Caco-2 (cell line): ENCODE data around the gene GTF2F1. TPM values are rescaled to one million over a fixed set of nuclear protein-coding genes. Genes with fewer than 3 reads are reported as not detected.
A peak's percentile ranks its signal among the peaks of the same experiment; 100 is the strongest.

Experiments used
- BruUV-seq: library from RNA; stranded (reverse); fragments of 400-500 nt; replicated peaks from 2 replicates; lab custom pipeline; 2021; lab: Mats Ljungman, UMichigan
- CTCF ChIA-PET: fragments of 300-600 bp; sonication (Branson Sonifier 250); formaldehyde crosslinking; loops from one replicate; lab custom pipeline; 2022; ENCODE audit warnings: antibody characterized with exemption; lab: Charles Lee
- POLR2A ChIA-PET: fragments of 300-600 bp; sonication (Branson Sonifier 250); formaldehyde crosslinking; loops from one replicate; lab custom pipeline; 2022; ENCODE audit warnings: antibody characterized with exemption; lab: Charles Lee
- DNase-seq, 2 experiments: peaks; one replicate each; pipeline versions ENCODE4 v3.0.0 to v3.0.0-alpha.2; 2020 to 2022
- H3K27me3 ChIP-seq: replicated peaks from 2 replicates; pipeline ENCODE4 v1.6.0; 2011; ENCODE audit warnings: low read length; ENCODE audit not compliant: control insufficient read depth, insufficient read depth
- H3K36me3 ChIP-seq: 2 replicates; pipeline ENCODE4 v1.5.1; 2011; ENCODE audit warnings: low read length; ENCODE audit not compliant: control insufficient read depth, insufficient read depth
- H3K4me1 ChIP-seq: fragments of 250-450 bp; sonication (Bioruptor Pico); 2 replicates; pipeline ENCODE4 v1.5.1; 2020; ENCODE audit warnings: mild to moderate bottlenecking
- H3K4me3 ChIP-seq: 2 replicates; pipeline ENCODE4 v1.5.1; 2011; ENCODE audit warnings: low read depth, mild to moderate bottlenecking, control low read depth, low read length
- H3K9me3 ChIP-seq: fragments of 250-450 bp; sonication (Bioruptor Pico); 2 replicates; pipeline ENCODE4 v1.5.1; 2020; ENCODE audit warnings: mild to moderate bottlenecking, moderate library complexity
- H3K27ac Mint-ChIP-seq: one replicate; pipeline ENCODE4 v1.8.0; 2022; ENCODE audit warnings: mixed read lengths; ENCODE audit not compliant: unreplicated experiment
- H3K27me3 Mint-ChIP-seq: one replicate; pipeline ENCODE4 v1.8.0; 2022; ENCODE audit warnings: mixed read lengths; ENCODE audit not compliant: insufficient read depth, unreplicated experiment
- H3K36me3 Mint-ChIP-seq: one replicate; pipeline ENCODE4 v1.8.0; 2022; ENCODE audit warnings: mild to moderate bottlenecking, mixed read lengths; ENCODE audit not compliant: insufficient read depth, unreplicated experiment
- H3K4me1 Mint-ChIP-seq: one replicate; pipeline ENCODE4 v1.8.0; 2022; ENCODE audit warnings: low read depth, mixed read lengths; ENCODE audit not compliant: unreplicated experiment
- H3K4me3 Mint-ChIP-seq: one replicate; pipeline ENCODE4 v1.8.0; 2022; ENCODE audit warnings: mild to moderate bottlenecking, moderate library complexity, mixed read lengths; ENCODE audit not compliant: unreplicated experiment
- H3K9me3 Mint-ChIP-seq: one replicate; pipeline ENCODE4 v1.8.0; 2022; ENCODE audit warnings: mixed read lengths; ENCODE audit not compliant: unreplicated experiment
- CTCF ChIP-seq, 2 experiments: fragments of 200-600 bp in 1 of 2; IDR thresholded peaks; 1 replicate in 1 of 2; 2 replicates in 1 of 2; pipeline versions ENCODE4 v1.5.1 to v1.8.0; 2011 to 2022; ENCODE audit warnings: antibody characterized with exemption in 1 of 2, control low read depth in 1 of 2, inconsistent platforms in 1 of 2, low read depth in 1 of 2, low read length in 1 of 2, mild to moderate bottlenecking in 1 of 2, moderate library complexity in 1 of 2; ENCODE audit not compliant: insufficient read depth in 1 of 2, severe bottlenecking in 1 of 2, unreplicated experiment in 1 of 2
- intact Hi-C: fragments of 100-400 bp; cut with micrococcal nuclease; formaldehyde crosslinking; loops from one replicate; pipeline ENCODE4 v1.10.0; 2022; ENCODE audit not compliant: unreplicated experiment
- total RNA-seq: library from RNA; stranded (reverse); gene quantifications from 2 replicates; pipeline ENCODE4 v1.2.3, GENCODE V29; 2022

Gene GTF2F1
- total RNA-seq, 1 experiment from 2014 or later, result 77.4 TPM

GRCh38 chr19:6375411-6376010, 17.5 kb downstream of the GTF2F1 start, which contains the start of gene PSPN:
TSS of gene PSPN (minus strand) at chr19:6375933. CDS start at chr19:6375849, 84 bp downstream.
- BruUV-seq, result no TSS peak
- Histone ChIP-seq H3K36me3 (no peaks in the 10 kb centered on the region; the same call in 1 of the 2 replicates), H3K27me3 (no peaks in the 10 kb centered on the region), H3K4me1 (peaks cover 32% of the 10 kb centered on the region), H3K9me3 (no peaks in the 10 kb centered on the region), H3K4me3 (no peak within 1 kb of the TSS)
- H3K9me3 Mint-ChIP-seq, result no peaks in the 10 kb centered on the region
- peak within 1 kb of the TSS; percentile 76 for H3K27ac Mint-ChIP-seq
- H3K27me3 Mint-ChIP-seq, result no peaks in the 10 kb centered on the region
- intact Hi-C loops, result no loop called here
- H3K4me3 Mint-ChIP-seq, result peak within 1 kb of the TSS; percentile 37
- DNase-seq, result no peak
- ChIA-PET CTCF (interaction anchor here (0.5 kb wide), 1 partner anchor 114 kb away, joined by 4 read pairs; no protein-coding TSS in a partner anchor), POLR2A (interaction anchor here (0.6 kb wide), 1 partner anchor 27 kb away, joined by 3 read pairs; no protein-coding TSS in a partner anchor)
- TF ChIP-seq CTCF (IDR thresholded peaks at IDR 0.05; ENCODE audit: insufficient read depth in 1 of 2, low read depth in 1 of 2, low read length in 1 of 2, severe bottlenecking in 1 of 2, unreplicated experiment in 1 of 2), result no peak
- peaks cover 67% of the 10 kb centered on the region for H3K36me3 Mint-ChIP-seq
- H3K4me1 Mint-ChIP-seq, result peaks cover 6% of the 10 kb centered on the region

DNA sequence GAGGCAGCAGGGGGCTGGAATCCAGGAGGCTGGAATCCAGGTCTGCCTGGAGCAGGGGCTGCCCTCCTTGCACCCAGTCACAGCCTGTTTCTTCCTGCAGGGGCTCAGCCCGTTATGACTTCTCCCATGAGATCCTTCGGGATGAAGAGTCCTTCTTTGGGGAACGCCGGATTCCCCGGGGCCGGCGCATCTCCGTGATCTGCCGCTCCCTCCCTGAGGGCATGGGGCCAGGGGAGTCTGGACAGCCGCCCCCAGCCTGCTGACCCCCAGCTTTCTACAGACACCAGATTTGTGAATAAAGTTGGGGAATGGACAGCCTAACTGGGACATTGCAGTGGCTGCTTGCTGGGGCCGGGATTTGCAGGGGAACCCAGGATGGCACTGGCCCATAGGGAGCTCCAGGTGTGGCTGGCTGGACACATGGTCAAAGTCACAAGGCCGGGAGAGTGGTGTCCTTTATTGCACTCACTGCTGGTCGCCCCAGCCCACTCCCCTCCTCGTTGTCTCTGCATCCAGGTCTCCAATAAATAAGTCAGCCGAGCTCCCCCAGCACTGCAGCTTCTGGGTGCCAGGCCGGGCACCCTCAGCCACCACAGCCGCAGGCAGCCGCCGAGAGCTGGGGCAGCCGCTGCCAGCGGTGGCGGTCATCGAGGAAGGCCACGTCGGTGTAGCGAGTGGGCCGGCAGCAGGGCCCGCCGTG, 18.1 kb downstream of the GTF2F1 start:
- H3K36me3 Mint-ChIP-seq, result peaks cover 67% of the 10 kb centered on the region
- H3K27ac Mint-ChIP-seq, result no peak overlapping the region
- Histone ChIP-seq H3K9me3 (no peaks in the 10 kb centered on the region), H3K36me3 (no peaks in the 10 kb centered on the region; the same call in 1 of the 2 replicates), H3K27me3 (no peaks in the 10 kb centered on the region), H3K4me1 (peaks cover 32% of the 10 kb centered on the region), H3K4me3 (no peak overlapping the region)
- H3K27me3 Mint-ChIP-seq, result no peaks in the 10 kb centered on the region
- peak overlapping the region; percentile 37 for H3K4me3 Mint-ChIP-seq
- peaks cover 6% of the 10 kb centered on the region for H3K4me1 Mint-ChIP-seq
- ChIA-PET CTCF (interaction anchor here (0.5 kb wide), 1 partner anchor 113 kb away, joined by 4 read pairs; no protein-coding TSS in a partner anchor), POLR2A (no interaction called here)
- H3K9me3 Mint-ChIP-seq, result no peaks in the 10 kb centered on the region
- BruUV-seq, result TSS peak; percentile 42
- intact Hi-C loops, result no loop called here
- no peak for TF ChIP-seq CTCF (IDR thresholded peaks at IDR 0.05; ENCODE audit: insufficient read depth in 1 of 2, low read depth in 1 of 2, low read length in 1 of 2, severe bottlenecking in 1 of 2, unreplicated experiment in 1 of 2)
- DNase-seq, result no peak

DNA sequence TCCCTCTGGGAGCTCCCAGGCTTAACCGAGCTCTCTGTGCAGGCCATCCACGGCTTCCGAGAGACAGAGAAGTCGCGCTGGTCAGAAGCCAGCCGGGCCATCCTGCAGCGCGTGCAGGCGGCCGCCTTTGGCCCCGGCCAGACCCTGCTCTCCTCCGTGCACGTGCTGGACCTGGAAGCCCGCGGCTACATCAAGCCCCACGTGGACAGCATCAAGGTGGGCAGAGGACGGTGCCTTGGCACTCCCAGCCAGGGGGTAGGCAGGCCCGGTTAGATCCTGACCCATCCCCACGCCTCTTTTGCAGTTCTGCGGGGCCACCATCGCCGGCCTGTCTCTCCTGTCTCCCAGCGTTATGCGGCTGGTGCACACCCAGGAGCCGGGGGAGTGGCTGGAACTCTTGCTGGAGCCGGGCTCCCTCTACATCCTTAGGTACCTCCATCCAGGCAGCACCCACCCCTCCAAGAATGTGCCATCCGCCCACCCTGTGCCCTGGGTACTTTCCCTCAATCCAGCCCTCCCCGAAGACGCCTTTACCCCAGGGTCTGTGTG, 18.7 kb downstream of the GTF2F1 start:
- ChIA-PET CTCF (no interaction called here), POLR2A (interaction anchor here (0.6 kb wide), 1 partner anchor 13 kb away, joined by 3 read pairs; the partner anchor contains the start of gene CLPP)
- H3K36me3 ChIP-seq, result no peaks in the 10 kb centered on the region; the same call in 1 of the 2 replicates
- Mint-ChIP-seq H3K36me3 (peaks cover 63% of the 10 kb centered on the region), H3K9me3 (no peaks in the 10 kb centered on the region), H3K4me1 (peaks cover 6% of the 10 kb centered on the region), H3K4me3 (peak overlapping the region; percentile 96), H3K27ac (peak overlapping the region; percentile 99), H3K27me3 (no peaks in the 10 kb centered on the region)
- no peak for DNase-seq
- no peaks in the 10 kb centered on the region for H3K27me3 ChIP-seq
- H3K4me1 ChIP-seq, result peaks cover 32% of the 10 kb centered on the region
- no TSS peak for BruUV-seq
- H3K9me3 ChIP-seq, result no peaks in the 10 kb centered on the region
- TF ChIP-seq CTCF (IDR thresholded peaks at IDR 0.05; ENCODE audit: insufficient read depth in 1 of 2, low read depth in 1 of 2, low read length in 1 of 2, severe bottlenecking in 1 of 2, unreplicated experiment in 1 of 2), result no peak
- H3K4me3 ChIP-seq, result peak overlapping the region; percentile 68
- intact Hi-C loops, result no loop called here
